Uterus (tissue), 2 donors: ENCODE measurements around the gene PIP5KL1.

Experiments
- CTCF ChIP-seq, 4 experiments: fragments of 200-600 bp in 2 of 4; fragments of 450-650 bp in 2 of 4; sonication (generic) in 2 of 4; IDR thresholded peaks; one replicate each; pipeline ENCODE4 v1.5.1; 2016 to 2019; ENCODE audit warnings: antibody characterized with exemption in 4 of 4, mild to moderate bottlenecking in 2 of 4, moderate library complexity in 1 of 4
- POLR2A ChIP-seq, 2 donors: fragments of 450-650 bp; IDR thresholded peaks; one replicate each; pipeline ENCODE4 v1.6.1; 2016; ENCODE audit warnings: antibody characterized with exemption in 2 of 2, mild to moderate bottlenecking in 1 of 2, moderate library complexity in 1 of 2

DNA sequence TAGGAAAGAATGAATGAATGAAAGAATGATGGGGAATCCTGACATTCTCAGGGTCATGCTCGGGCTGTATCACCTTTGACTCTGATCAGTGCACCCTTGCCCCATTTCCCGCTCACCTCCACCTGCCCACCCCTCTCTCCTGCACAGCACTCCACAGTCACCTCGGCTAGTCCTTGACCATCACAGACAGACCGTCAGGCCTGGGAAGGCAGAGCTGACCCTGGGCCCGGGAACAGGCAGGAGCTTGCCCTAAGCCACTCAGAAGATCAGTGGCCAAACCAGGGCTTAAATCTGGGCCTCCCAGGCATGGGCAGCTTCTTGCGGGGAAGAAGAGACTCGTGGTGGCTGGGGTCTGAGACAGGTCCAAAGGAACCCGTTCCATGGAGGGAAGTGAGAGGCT lies 34.8 kb downstream of the PIP5KL1 start:
- no peak for TF ChIP-seq POLR2A (IDR thresholded peaks at IDR 0.05)
- TF ChIP-seq CTCF (IDR thresholded peaks at IDR 0.05): no peak
